Measurements from ENCODE around the gene USP46.

Gene USP46

DNA sequence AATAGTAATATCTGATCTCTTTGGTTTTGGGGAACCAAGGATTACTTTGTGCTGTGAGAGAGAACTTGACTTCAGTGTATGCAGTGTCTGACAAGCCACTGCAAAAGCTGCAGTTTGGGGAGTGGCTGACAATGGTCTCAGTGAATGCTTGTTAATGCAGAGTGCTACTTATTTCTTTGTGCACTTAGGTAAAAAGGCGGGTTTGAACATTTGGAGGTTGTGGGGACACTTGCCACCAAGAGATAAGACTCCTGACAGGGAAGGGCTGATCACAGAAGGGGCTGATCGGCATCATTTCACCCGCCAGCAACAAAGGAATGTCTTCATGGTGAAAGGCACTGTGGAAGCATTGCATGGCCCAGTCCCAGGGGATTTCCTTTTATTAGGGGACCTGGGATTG lies 28.6 kb upstream of the USP46 start:
- Histone ChIP-seq H3K36me3 (ENCODE audit: control insufficient read depth in 4 of 4, insufficient read depth in 4 of 4, low read length in 3 of 4) (no peaks in the 10 kb centered on the region), H3K4me1 (ENCODE audit: control extremely low read depth in 1 of 4, control insufficient read depth in 4 of 4, insufficient read depth in 4 of 4, low read length in 3 of 4) (no peaks in the 10 kb centered on the region), H3K4me3 (ENCODE audit: control insufficient read depth in 1 of 7, extremely low read depth in 1 of 7, insufficient read depth in 4 of 7, low read depth in 2 of 7, low read length in 6 of 7) (no peak overlapping the region), H3K9me3 (ENCODE audit: control extremely low read depth in 1 of 5, control insufficient read depth in 4 of 5, insufficient read depth in 2 of 5, low read depth in 1 of 5, low read length in 4 of 5) (peaks cover 3 to 11% (median 4%) of the 10 kb centered on the region in 5 experiments), H3K27ac (ENCODE audit: insufficient read depth in 1 of 2, low read depth in 1 of 2, low read length in 2 of 2, poor library complexity in 1 of 2, severe bottlenecking in 2 of 2) (no peak overlapping the region), H3K27me3 (replicated peaks in 2 of 5; ENCODE audit: control insufficient read depth in 4 of 5, insufficient read depth in 5 of 5, low read length in 4 of 5) (no peaks in the 10 kb centered on the region)
- ChIA-PET CTCF (interaction anchor here (0.7 kb wide), 1 partner anchor 685 kb away, joined by 3 read pairs; no protein-coding TSS in a partner anchor), POLR2A (no interaction called here)
- 89% methylated on average over 3 of the region's 3 CpGs for WGBS (ENCODE audit: insufficient coverage)
- DNase-seq: no peak

DNA sequence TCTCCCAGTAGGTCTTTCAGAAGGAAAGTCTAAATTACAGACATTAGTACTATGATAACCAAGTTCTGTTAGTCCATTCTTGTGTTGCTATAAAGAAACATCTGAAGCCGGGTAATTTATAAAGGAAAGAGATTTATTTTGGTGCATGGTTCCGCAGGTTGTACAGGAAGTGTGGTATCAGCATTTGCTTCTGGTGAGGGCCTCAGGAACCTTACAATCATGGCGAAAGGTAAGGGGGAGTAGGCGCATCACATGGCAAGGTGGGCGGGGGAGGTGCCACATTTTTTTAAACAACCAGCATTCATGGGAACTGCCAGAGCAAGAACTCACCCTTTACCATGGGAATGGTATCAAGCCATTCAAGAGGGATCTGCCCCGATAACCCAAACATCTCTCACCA lies 26.2 kb upstream of the USP46 start:
- ChIA-PET CTCF (no interaction called here), POLR2A (no interaction called here)

GRCh38 chr4:52684896-52685295 lies 25.8 kb upstream of the USP46 start:
- H3K36me3 ChIP-seq (ENCODE audit: control insufficient read depth in 4 of 4, insufficient read depth in 4 of 4, low read length in 3 of 4): no peaks in the 10 kb centered on the region
- no peak for DNase-seq
- ChIA-PET CTCF (no interaction called here), POLR2A (no interaction called here)
- H3K27ac ChIP-seq (ENCODE audit: insufficient read depth in 1 of 2, low read depth in 1 of 2, low read length in 2 of 2, poor library complexity in 1 of 2, severe bottlenecking in 2 of 2): no peak overlapping the region
- H3K27me3 ChIP-seq (replicated peaks in 2 of 5; ENCODE audit: control insufficient read depth in 4 of 5, insufficient read depth in 5 of 5, low read length in 4 of 5): no peaks in the 10 kb centered on the region
- H3K9me3 ChIP-seq (ENCODE audit: control extremely low read depth in 1 of 5, control insufficient read depth in 4 of 5, insufficient read depth in 2 of 5, low read depth in 1 of 5, low read length in 4 of 5): peaks cover 0 to 1% (median 0%) of the 10 kb centered on the region in 5 experiments
- WGBS (ENCODE audit: insufficient coverage): no CpG with 5 or more reads among the region's 1 CpG
- H3K4me1 ChIP-seq (ENCODE audit: control extremely low read depth in 1 of 4, control insufficient read depth in 4 of 4, insufficient read depth in 4 of 4, low read length in 3 of 4): no peaks in the 10 kb centered on the region
- H3K4me3 ChIP-seq (ENCODE audit: control insufficient read depth in 1 of 7, extremely low read depth in 1 of 7, insufficient read depth in 4 of 7, low read depth in 2 of 7, low read length in 6 of 7): no peak overlapping the region

More for the DNA sequence above, 26.2 kb upstream of the USP46 start:
- H3K27me3 ChIP-seq (replicated peaks in 2 of 5; ENCODE audit: control insufficient read depth in 4 of 5, insufficient read depth in 5 of 5, low read length in 4 of 5): no peaks in the 10 kb centered on the region
- H3K4me1 ChIP-seq (ENCODE audit: control extremely low read depth in 1 of 4, control insufficient read depth in 4 of 4, insufficient read depth in 4 of 4, low read length in 3 of 4): no peaks in the 10 kb centered on the region
- no peak for DNase-seq
- H3K27ac ChIP-seq (ENCODE audit: insufficient read depth in 1 of 2, low read depth in 1 of 2, low read length in 2 of 2, poor library complexity in 1 of 2, severe bottlenecking in 2 of 2): no peak overlapping the region
- WGBS (ENCODE audit: insufficient coverage): 98% methylated on average over 5 of the region's 6 CpGs
- no peaks in the 10 kb centered on the region for H3K36me3 ChIP-seq (ENCODE audit: control insufficient read depth in 4 of 4, insufficient read depth in 4 of 4, low read length in 3 of 4)
- H3K9me3 ChIP-seq (ENCODE audit: control extremely low read depth in 1 of 5, control insufficient read depth in 4 of 5, insufficient read depth in 2 of 5, low read depth in 1 of 5, low read length in 4 of 5): peaks cover 0 to 1% (median 0%) of the 10 kb centered on the region in 5 experiments
- H3K4me3 ChIP-seq (ENCODE audit: control insufficient read depth in 1 of 7, extremely low read depth in 1 of 7, insufficient read depth in 4 of 7, low read depth in 2 of 7, low read length in 6 of 7): no peak overlapping the region

DNA sequence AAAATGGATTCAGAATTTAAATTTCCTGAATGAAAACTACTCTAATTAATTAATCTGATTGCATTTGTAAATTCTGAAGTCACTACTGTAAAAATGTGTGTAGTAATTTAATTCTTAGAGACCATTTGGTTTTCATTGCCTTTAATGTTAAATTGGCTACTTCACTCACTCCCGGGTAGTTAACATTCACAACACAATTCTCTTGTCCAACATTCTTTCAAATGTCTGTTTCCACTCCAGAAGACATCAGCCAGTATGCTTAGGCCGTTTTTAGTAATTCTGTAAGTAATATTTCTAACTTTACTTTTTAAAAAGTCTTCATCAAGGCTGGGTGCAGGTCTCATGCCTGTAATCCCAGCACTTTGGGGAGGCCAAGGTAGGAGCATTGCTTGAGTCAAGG lies 21.3 kb upstream of the USP46 start:
- no CpG with 5 or more reads among the region's 2 CpGs for WGBS (ENCODE audit: insufficient coverage)
- Histone ChIP-seq H3K9me3 (ENCODE audit: control extremely low read depth in 1 of 5, control insufficient read depth in 4 of 5, insufficient read depth in 2 of 5, low read depth in 1 of 5, low read length in 4 of 5) (no peaks in the 10 kb centered on the region), H3K4me1 (ENCODE audit: control extremely low read depth in 1 of 4, control insufficient read depth in 4 of 4, insufficient read depth in 4 of 4, low read length in 3 of 4) (no peaks in the 10 kb centered on the region), H3K27ac (ENCODE audit: insufficient read depth in 1 of 2, low read depth in 1 of 2, low read length in 2 of 2, poor library complexity in 1 of 2, severe bottlenecking in 2 of 2) (no peak overlapping the region), H3K36me3 (ENCODE audit: control insufficient read depth in 4 of 4, insufficient read depth in 4 of 4, low read length in 3 of 4) (no peaks in the 10 kb centered on the region), H3K27me3 (replicated peaks in 2 of 5; ENCODE audit: control insufficient read depth in 4 of 5, insufficient read depth in 5 of 5, low read length in 4 of 5) (no peaks in the 10 kb centered on the region), H3K4me3 (ENCODE audit: control insufficient read depth in 1 of 7, extremely low read depth in 1 of 7, insufficient read depth in 4 of 7, low read depth in 2 of 7, low read length in 6 of 7) (no peak overlapping the region)
- CTCF ChIA-PET: no interaction called here
- POLR2A ChIA-PET: no interaction called here
- DNase-seq: no peak

DNA sequence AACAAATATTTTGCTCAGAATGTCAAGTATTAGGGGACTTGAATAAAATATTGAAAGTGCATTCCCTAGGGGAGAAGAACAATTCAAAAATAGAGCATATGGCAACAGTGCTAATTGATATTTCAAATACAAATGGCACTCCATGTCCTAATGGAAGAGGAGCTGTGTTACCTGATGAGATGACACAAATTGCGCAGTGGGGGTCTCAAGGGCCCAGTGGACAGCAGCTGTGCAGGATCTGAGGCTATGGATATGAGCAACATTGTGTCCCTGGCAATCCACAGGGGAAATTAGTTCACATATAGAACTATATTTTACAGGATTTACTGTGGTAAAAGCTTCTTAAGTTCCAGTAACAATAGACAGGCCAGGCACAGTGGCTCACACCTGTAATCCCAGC lies 17.4 kb upstream of the USP46 start:
- POLR2A ChIA-PET: interaction anchor here (0.6 kb wide), 1 partner anchor 307 kb away, joined by 3 read pairs; no protein-coding TSS in a partner anchor

GRCh38 chr4:52675111-52675510 lies 16.0 kb upstream of the USP46 start:
- ChIA-PET CTCF (interaction anchor here (0.5 to 1.1 kb wide), 3 partner anchors 9 to 75 kb away, joined by 3 to 4 read pairs (median 3); no protein-coding TSS in a partner anchor), POLR2A (no interaction called here)
- 100% methylated on average over 2 of the region's 3 CpGs for WGBS (ENCODE audit: insufficient coverage)
- H3K27me3 ChIP-seq (replicated peaks in 2 of 5; ENCODE audit: control insufficient read depth in 4 of 5, insufficient read depth in 5 of 5, low read length in 4 of 5): no peaks in the 10 kb centered on the region
- H3K27ac ChIP-seq (ENCODE audit: insufficient read depth in 1 of 2, low read depth in 1 of 2, low read length in 2 of 2, poor library complexity in 1 of 2, severe bottlenecking in 2 of 2): no peak overlapping the region
- no peaks in the 10 kb centered on the region for H3K36me3 ChIP-seq (ENCODE audit: control insufficient read depth in 4 of 4, insufficient read depth in 4 of 4, low read length in 3 of 4)
- H3K4me3 ChIP-seq (ENCODE audit: control insufficient read depth in 1 of 7, extremely low read depth in 1 of 7, insufficient read depth in 4 of 7, low read depth in 2 of 7, low read length in 6 of 7): no peak overlapping the region
- no peaks in the 10 kb centered on the region for H3K4me1 ChIP-seq (ENCODE audit: control extremely low read depth in 1 of 4, control insufficient read depth in 4 of 4, insufficient read depth in 4 of 4, low read length in 3 of 4)
- no peaks in the 10 kb centered on the region for H3K9me3 ChIP-seq (ENCODE audit: control extremely low read depth in 1 of 5, control insufficient read depth in 4 of 5, insufficient read depth in 2 of 5, low read depth in 1 of 5, low read length in 4 of 5)
- no peak for DNase-seq

More for the DNA sequence above, 17.4 kb upstream of the USP46 start:
- Histone ChIP-seq H3K27me3 (replicated peaks in 2 of 5; ENCODE audit: control insufficient read depth in 4 of 5, insufficient read depth in 5 of 5, low read length in 4 of 5) (no peaks in the 10 kb centered on the region), H3K4me3 (ENCODE audit: control insufficient read depth in 1 of 7, extremely low read depth in 1 of 7, insufficient read depth in 4 of 7, low read depth in 2 of 7, low read length in 6 of 7) (no peak overlapping the region), H3K9me3 (ENCODE audit: control extremely low read depth in 1 of 5, control insufficient read depth in 4 of 5, insufficient read depth in 2 of 5, low read depth in 1 of 5, low read length in 4 of 5) (no peaks in the 10 kb centered on the region), H3K36me3 (ENCODE audit: control insufficient read depth in 4 of 4, insufficient read depth in 4 of 4, low read length in 3 of 4) (no peaks in the 10 kb centered on the region), H3K4me1 (ENCODE audit: control extremely low read depth in 1 of 4, control insufficient read depth in 4 of 4, insufficient read depth in 4 of 4, low read length in 3 of 4) (no peaks in the 10 kb centered on the region), H3K27ac (ENCODE audit: insufficient read depth in 1 of 2, low read depth in 1 of 2, low read length in 2 of 2, poor library complexity in 1 of 2, severe bottlenecking in 2 of 2) (no peak overlapping the region)
- CTCF ChIA-PET: no interaction called here
- WGBS (ENCODE audit: insufficient coverage): 100% methylated on average over 1 of the region's 1 CpG
- no peak for DNase-seq

DNA sequence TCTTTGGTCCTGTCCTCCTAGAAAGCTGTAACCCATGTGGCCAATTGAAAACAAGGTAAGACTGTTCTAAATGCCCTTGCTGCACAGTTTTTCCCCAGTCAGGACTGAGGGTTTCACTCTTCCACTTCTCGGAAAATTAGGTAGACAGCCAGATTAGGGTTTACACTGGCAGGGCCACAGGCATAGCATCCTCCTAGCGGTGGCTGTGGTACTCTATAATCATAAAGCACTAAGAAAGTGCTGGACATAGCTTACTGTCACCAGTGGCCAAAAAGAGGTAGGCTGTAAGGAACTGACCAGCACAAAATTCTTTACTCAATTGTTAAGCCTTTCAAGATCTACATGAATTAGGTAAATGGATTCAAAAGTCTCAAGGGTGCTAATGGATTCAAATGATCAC lies 11.6 kb upstream of the USP46 start:
- 100% methylated on average over 2 of the region's 2 CpGs for WGBS (ENCODE audit: insufficient coverage)
- no peak overlapping the region for H3K27ac ChIP-seq (ENCODE audit: insufficient read depth in 1 of 2, low read depth in 1 of 2, low read length in 2 of 2, poor library complexity in 1 of 2, severe bottlenecking in 2 of 2)
- H3K4me3 ChIP-seq (ENCODE audit: control insufficient read depth in 1 of 7, extremely low read depth in 1 of 7, insufficient read depth in 4 of 7, low read depth in 2 of 7, low read length in 6 of 7): no peak overlapping the region
- H3K4me1 ChIP-seq (ENCODE audit: control extremely low read depth in 1 of 4, control insufficient read depth in 4 of 4, insufficient read depth in 4 of 4, low read length in 3 of 4): no peaks in the 10 kb centered on the region
- H3K9me3 ChIP-seq (ENCODE audit: control extremely low read depth in 1 of 5, control insufficient read depth in 4 of 5, insufficient read depth in 2 of 5, low read depth in 1 of 5, low read length in 4 of 5): no peaks in the 10 kb centered on the region
- ChIA-PET CTCF (interaction anchor here (0.6 to 1.0 kb wide), 2 partner anchors 83 to 1266 kb away, joined by 3 read pairs; no protein-coding TSS in a partner anchor), POLR2A (no interaction called here)
- H3K36me3 ChIP-seq (ENCODE audit: control insufficient read depth in 4 of 4, insufficient read depth in 4 of 4, low read length in 3 of 4): no peaks in the 10 kb centered on the region
- peaks cover 0 to 2% (median 0%) of the 10 kb centered on the region in 5 experiments for H3K27me3 ChIP-seq (replicated peaks in 2 of 5; ENCODE audit: control insufficient read depth in 4 of 5, insufficient read depth in 5 of 5, low read length in 4 of 5)
- no peak for DNase-seq

Data from common myeloid progenitor, CD34-positive (primary cell).